GM19452 (cell line): Measurements from ENCODE around the gene OARD1.
A peak's percentile ranks its signal among the peaks of the same experiment; 100 is the strongest.

Experiments used
- ATAC-seq: cut with Tn5 transposase; IDR thresholded peaks from one replicate; pipeline ENCODE4 v1.9.1; 2021; ENCODE audit not compliant: unreplicated experiment

The OARD1 gene

GRCh38 chr6:41075651-41076626 is 3.8 kb upstream of the OARD1 start:
- ATAC-seq = no peak

- ATAC-seq = no peak
These were observed 2.7 kb upstream of the OARD1 start for GRCh38 chr6:41074692-41075436.

DNA sequence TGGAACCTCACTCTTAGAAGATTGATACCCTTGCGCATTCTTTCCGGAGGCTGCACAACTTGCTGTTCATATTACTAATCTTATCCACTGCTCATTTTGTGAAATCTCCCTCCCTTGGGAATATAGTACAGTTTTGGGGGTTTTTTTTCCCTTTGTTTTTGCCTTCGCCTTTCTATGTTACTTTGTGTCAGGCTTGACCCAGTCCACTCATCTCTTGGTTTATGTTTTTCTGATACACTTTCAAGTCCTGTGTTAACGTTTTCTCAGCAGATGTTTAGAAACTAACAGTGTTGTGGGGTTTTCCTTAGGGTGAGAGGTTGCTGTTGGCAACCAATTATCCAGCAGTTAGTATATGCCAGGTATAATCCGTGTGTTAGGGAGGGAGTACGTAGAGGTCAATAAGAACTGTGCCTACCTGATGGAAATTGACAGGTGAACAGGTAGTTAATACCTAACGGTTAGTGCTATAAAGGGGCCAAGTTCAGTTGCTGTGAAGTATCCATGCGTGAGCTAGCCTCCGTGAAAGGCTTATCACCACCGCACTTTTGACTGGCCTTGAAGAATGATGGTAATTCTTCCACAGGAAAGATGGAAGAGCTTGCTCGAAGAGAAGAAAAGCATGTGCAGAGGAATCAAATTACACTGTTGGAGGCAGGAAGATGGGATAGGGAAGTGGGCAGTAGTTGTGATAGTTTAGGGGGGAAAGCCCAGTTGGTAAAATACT is 2.0 kb upstream of the OARD1 start:
- ATAC-seq = no peak

GRCh38 chr6:41073203-41073967 is 1.2 kb upstream of the OARD1 start:
- peak; percentile 27 for ATAC-seq

DNA sequence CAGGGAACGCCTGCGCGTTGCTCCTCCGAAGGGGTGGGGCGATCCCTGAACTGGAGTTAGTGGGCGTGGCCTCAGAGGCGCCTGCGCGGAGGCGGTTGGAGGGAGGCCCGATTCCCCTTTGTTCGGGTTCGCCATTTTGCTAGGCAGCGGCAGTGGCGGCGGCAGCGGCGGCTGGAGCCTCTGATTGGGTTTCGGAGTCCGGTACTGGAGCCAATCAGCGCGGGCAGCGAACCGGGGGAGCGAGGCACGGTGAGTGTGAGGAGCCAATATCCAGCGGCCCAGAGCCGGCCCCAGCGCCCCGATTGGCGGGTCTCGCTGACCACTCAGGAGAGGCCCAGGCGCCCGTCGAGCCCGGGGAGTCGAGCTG is 663 bp upstream of the OARD1 start, which contains the start of gene NFYA:
Gene NFYA (plus strand): TSS at position 139 of the 367 bp plus-strand sequence. CDS start 6,116 bp downstream, outside the sequence.
- ATAC-seq = peak; percentile 60

DNA sequence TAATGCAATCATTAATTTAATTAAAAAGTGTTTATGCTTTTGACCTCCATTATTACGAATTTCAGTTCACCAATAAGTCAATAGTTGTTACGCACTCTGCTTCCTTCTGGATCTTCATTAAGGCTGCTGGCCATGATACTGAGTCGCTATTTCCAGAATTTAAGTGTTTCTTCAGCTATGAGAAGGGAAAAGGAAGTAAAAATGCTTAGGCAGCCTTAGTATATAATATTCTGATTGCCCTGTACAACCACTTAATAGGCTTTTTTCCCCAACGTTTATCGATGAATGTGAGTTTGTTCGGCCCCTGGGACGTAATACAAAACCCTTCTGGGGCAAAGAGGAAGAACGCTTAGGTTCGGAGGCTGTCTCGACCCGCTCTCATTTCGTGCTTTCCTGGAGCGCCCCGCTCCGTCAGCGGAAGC is 644 bp downstream of the OARD1 start:
- ATAC-seq = no peak

DNA sequence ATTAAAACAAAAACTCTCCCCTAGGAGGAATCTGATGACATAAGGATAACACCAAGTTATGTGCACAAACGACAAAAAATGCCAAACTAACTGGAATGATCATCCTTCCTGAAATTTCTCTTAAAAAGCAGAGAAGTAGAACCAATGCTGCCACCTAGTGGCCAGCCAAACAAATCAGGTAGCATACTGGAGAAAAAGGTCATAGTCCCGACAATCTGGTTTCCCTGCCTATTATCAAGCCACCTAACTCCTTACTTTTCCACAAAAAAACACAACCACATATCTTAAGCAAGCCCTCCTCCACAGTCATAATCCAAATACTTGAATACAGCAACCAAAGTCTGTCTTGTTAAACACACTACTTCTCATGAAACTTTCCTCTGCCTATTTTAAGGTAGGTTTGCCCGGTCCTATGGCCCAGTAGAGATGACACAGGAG is 5.3 kb downstream of the OARD1 start:
- ATAC-seq = no peak

GRCh38 chr6:41065550-41066026 is 6.6 kb downstream of the OARD1 start:
- no peak for ATAC-seq

- no peak for ATAC-seq
These were observed 7.3 kb downstream of the OARD1 start for GRCh38 chr6:41064841-41065240.

DNA sequence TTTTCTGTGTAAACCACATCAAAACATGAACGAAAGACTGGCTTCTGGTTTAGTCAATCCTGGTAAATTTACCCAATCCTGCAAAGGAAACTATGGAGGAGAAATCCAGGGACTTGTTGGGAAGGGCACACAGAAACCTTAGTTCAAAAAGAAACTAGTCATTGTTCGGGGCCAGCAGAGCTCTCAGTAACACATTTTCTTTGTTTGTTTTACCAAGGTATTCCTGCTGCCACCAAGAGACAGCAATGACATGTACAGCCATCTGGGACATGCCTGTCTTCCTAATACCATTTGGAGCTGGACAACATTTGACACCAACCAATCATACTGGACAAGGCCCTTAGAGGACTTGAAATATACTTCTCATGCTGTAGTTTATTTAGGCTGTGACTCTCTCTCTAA is 8.3 kb downstream of the OARD1 start:
- ATAC-seq = no peak

DNA sequence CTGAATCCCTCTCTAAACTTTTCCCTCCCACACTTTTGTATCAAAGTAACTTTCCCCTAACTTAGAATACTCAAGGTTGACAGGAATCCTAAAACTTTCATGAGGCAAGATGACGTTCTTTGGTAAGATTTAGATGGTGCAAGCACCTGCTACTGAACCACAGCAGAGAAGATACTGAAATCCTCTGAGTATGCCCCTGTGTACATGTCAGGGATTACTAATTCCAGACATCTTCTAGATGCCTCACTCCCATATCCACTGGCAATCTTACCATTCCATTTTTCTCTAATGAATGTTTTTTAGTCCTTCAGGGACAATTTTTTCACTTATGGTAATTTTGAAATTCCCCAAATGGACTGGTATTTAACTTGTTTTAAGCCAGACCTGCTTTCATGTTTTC is 10.1 kb downstream of the OARD1 start:
- no peak for ATAC-seq

DNA sequence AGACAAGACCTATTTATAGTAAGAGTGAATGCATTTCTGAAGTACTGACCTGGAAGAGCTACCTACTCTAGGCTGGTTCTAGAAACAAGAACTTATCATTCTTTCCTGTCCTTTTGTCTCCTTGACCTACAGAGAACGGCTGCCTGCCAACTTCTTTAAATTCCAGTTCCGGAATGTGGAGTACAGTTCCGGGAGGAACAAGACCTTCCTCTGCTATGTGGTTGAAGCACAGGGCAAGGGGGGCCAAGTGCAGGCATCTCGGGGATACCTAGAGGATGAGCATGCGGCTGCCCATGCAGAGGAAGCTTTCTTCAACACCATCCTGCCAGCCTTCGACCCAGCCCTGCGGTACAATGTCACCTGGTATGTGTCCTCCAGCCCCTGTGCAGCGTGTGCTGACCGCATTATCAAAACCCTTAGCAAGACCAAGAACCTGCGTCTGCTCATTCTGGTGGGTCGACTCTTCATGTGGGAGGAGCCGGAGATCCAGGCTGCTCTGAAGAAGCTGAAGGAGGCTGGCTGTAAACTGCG is 10.9 kb downstream of the OARD1 start:
- no peak for ATAC-seq

DNA sequence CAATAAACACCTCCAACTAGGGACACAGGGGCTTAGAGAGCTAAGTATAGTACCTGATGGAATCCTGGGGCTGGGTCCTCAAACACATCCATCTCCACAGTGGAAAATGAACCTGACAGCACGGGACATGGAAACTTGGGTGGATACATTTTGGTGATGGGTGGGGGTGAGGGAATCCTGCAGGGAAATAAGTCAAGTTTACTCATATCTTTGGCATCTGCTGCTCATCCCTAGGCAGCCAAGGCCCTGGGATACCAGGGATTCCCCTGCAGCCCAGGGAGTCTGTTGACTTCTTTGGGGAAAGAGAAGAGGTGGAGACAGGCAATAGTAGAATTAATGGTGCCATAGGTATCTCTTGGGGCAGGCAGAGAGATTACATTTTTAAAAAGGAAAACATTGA is 12.6 kb downstream of the OARD1 start:
- no peak for ATAC-seq

DNA sequence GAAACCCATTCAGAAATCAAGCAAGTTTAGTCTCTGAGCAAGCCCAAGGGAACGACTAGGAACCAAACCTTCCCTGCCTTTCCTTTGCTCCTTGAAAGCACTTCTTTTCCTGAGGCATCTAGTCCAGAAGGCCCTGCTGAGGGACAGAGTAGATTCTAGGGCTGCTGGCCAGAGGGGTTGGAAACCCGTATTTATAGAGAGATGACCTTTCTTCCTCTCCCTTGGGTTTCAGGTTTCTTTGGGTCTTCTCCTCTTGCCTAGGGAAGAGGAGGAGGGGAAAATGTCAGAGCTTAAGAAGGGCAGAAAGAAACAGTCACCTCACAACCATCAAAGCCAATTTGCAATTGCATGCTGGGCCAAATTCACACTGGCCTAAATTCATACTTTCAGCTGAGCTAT is 13.4 kb downstream of the OARD1 start:
- ATAC-seq = no peak

DNA sequence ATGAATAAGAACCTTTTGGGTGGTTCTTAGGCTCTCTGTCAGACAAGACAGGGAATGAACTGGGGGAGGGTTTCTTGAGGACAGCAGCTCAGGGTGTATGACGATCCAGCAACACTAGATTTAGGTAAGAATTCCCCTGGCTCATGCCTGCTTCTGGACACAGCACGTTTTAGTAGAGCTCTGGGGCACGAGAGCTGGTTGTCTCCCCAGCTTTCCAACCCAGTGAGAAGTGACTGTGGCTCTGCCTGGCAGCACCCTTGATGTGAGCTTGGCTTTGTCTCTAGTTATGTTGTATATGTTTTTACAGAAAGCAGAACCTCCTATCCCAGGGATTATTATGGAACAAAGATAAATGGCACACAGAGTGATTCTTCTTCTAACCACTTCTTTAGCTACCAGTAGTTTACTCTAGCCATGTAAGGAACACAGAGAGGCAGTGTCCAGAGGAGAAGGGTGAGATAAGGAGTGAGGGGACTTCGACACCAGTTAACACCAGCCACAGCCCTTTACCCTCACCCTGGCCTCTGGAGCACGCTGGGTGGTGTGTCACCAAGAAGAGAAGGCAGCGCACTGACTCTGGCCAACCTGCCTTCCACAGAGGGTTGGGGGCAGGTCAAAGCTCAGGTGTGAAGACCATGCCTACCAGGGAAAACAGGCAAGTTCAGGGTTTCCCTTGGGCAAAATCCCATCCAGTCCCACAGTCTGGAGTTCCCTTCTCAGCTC is 15.2 kb downstream of the OARD1 start:
- no peak for ATAC-seq

DNA sequence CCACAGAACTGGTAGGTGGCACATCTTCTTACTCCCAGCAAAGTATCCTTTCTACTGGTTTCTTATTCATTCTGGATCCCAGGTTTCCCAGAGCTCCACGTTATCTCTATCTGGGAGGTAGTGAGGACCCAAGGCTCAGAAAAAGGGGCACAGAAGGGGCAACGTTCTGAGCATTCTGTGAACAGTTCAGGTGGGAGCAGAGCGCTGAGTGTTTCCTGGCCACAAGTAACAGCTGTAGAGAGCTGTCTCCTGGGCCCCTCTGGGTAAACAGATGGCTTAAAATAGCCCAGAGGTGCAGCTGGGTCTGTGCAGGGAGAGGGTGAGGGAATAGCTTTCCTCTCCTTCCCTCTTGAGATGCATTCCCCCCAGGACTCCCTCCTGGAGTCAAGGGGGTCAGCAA is 17.0 kb downstream of the OARD1 start:
- no peak for ATAC-seq

GRCh38 chr6:41054511-41054910 is 17.6 kb downstream of the OARD1 start:
- no peak for ATAC-seq

- ATAC-seq = no peak
These were observed 19.1 kb downstream of the OARD1 start, which contains the start of gene APOBEC2 for GRCh38 chr6:41053041-41053440. TSS of gene APOBEC2 (plus strand) at chr6:41053202. CDS start at chr6:41053348, 146 bp downstream.

- no peak for ATAC-seq
These were observed 20.3 kb downstream of the OARD1 start for GRCh38 chr6:41051873-41052272.
